CD4-positive, alpha-beta T cell (primary cell): ENCODE data around the gene SUV39H1. TPM values are rescaled to one million over a fixed set of nuclear protein-coding genes. Genes with fewer than 3 reads are reported as not detected.

ENCODE experiments used
- ATAC-seq: fragments of 200-7000 bp; cut with Tn5 transposase; one replicate; pipeline ENCODE4 v1.10.0; 2022; ENCODE audit warnings: mild to moderate bottlenecking; ENCODE audit not compliant: poor library complexity
- CTCF ChIA-PET: fragments of 350-600 bp; sonication (Branson Sonifier 250); formaldehyde crosslinking; loops from one replicate; lab custom pipeline; 2021; ENCODE audit warnings: antibody characterized with exemption, inconsistent platforms; lab: Charles Lee
- POLR2A ChIA-PET: fragments of 350-600 bp; sonication (Branson Sonifier 250); formaldehyde crosslinking; loops from one replicate; lab custom pipeline; 2021; ENCODE audit warnings: antibody characterized with exemption, inconsistent platforms; lab: Charles Lee
- DNase-seq, 14 experiments: peaks; one replicate each; pipeline ENCODE4 v3.0.0-alpha.2; 2013 to 2020; ENCODE audit warnings: mixed read lengths in 2 of 14
- H3K27ac ChIP-seq, 2 donors: one replicate each; pipeline versions ENCODE4 v1.5.1 to v1.7.0; 2013; ENCODE audit warnings: low read length in 2 of 2, low read depth in 1 of 2, mild to moderate bottlenecking in 1 of 2
- H3K27me3 ChIP-seq, 2 experiments: 1 replicate in 1 of 2; 2 replicates in 1 of 2; pipeline versions ENCODE4 v1.6.1 to v1.7.0; 2013; ENCODE audit warnings: low read length in 2 of 2, control low read depth in 1 of 2, mild to moderate bottlenecking in 1 of 2, moderate library complexity in 1 of 2; ENCODE audit not compliant: insufficient read depth in 2 of 2, control insufficient read depth in 1 of 2
- H3K36me3 ChIP-seq: one replicate; pipeline ENCODE4 v1.6.1; 2013; ENCODE audit warnings: low read length, control low read depth; ENCODE audit not compliant: insufficient read depth
- H3K4me1 ChIP-seq: one replicate; pipeline ENCODE4 v1.6.1; 2013; ENCODE audit warnings: low read length, control low read depth; ENCODE audit not compliant: insufficient read depth
- H3K4me3 ChIP-seq: one replicate; pipeline ENCODE4 v1.5.1; 2013; ENCODE audit warnings: mild to moderate bottlenecking, low read length, moderate library complexity
- H3K9me3 ChIP-seq, 2 experiments: 1 replicate in 1 of 2; 2 replicates in 1 of 2; pipeline versions ENCODE4 v1.6.1 to v1.7.0; 2013; ENCODE audit warnings: low read length in 2 of 2, mild to moderate bottlenecking in 2 of 2, control low read depth in 1 of 2, moderate library complexity in 1 of 2; ENCODE audit not compliant: control insufficient read depth in 1 of 2, insufficient read depth in 1 of 2
- H3K27ac Mint-ChIP-seq: one replicate; pipeline ENCODE4 v1.8.0; 2020; ENCODE audit warnings: mixed read lengths
- H3K27me3 Mint-ChIP-seq: one replicate; pipeline ENCODE4 v1.8.0; 2021; ENCODE audit warnings: mixed read lengths
- H3K36me3 Mint-ChIP-seq: one replicate; pipeline ENCODE4 v1.8.0; 2021; ENCODE audit warnings: low read depth, mixed read lengths
- H3K4me1 Mint-ChIP-seq: one replicate; pipeline ENCODE4 v1.8.0; 2021; ENCODE audit warnings: low read depth, mixed read lengths
- H3K4me3 Mint-ChIP-seq: one replicate; pipeline ENCODE4 v1.8.0; 2020; ENCODE audit warnings: mild to moderate bottlenecking, mixed read lengths
- H3K9me3 Mint-ChIP-seq: one replicate; pipeline ENCODE4 v1.8.0; 2020; ENCODE audit warnings: mixed read lengths
- CTCF ChIP-seq: fragments of 200-600 bp; IDR thresholded peaks from one replicate; pipeline ENCODE4 v1.8.0; 2022; ENCODE audit warnings: antibody characterized with exemption, mild to moderate bottlenecking
- intact Hi-C, 2 experiments: fragments of 100-400 bp; cut with DNase I in 1 of 2; cut with micrococcal nuclease in 1 of 2; formaldehyde crosslinking; loops; one replicate each; pipeline versions ENCODE4 v1.15.1 to v1.9.0; 2023 to 2025; cut with DNase I, micrococcal nuclease
- total RNA-seq, 174 experiments: library from RNA in 2 of 174; stranded (reverse) in 2 of 174; gene quantifications; one replicate each; pipeline ENCODE4 v1.2.3 and lab custom pipeline; 2021 to 2026

Gene SUV39H1
- total RNA-seq, 2 experiments from 2014 or later: 7.7 to 8.4 TPM

- no peaks in the 10 kb centered on the region for H3K9me3 ChIP-seq
- Mint-ChIP-seq H3K36me3 (peaks cover 63% of the 10 kb centered on the region), H3K27ac (no peak overlapping the region), H3K4me3 (no peak overlapping the region), H3K27me3 (no peaks in the 10 kb centered on the region), H3K9me3 (no peaks in the 10 kb centered on the region), H3K4me1 (peaks cover 9% of the 10 kb centered on the region)
- ATAC-seq (no peak), DNase-seq (no peak)
- peaks cover 47% of the 10 kb centered on the region for H3K36me3 ChIP-seq
- TF ChIP-seq CTCF: no peak
- intact Hi-C loops: no loop called here
- no peak overlapping the region for H3K4me3 ChIP-seq
- peaks cover 15% of the 10 kb centered on the region for H3K4me1 ChIP-seq
- POLR2A ChIA-PET: no interaction called here
- no peak overlapping the region for H3K27ac ChIP-seq
- CTCF ChIA-PET: no interaction called here
- no peaks in the 10 kb centered on the region for H3K27me3 ChIP-seq
Measured at GRCh38 chrX:48702032-48702431, 5.5 kb downstream of the SUV39H1 start.

- Mint-ChIP-seq H3K27ac (no peak overlapping the region), H3K9me3 (no peaks in the 10 kb centered on the region), H3K27me3 (no peaks in the 10 kb centered on the region), H3K4me3 (no peak overlapping the region), H3K4me1 (peaks cover 2% of the 10 kb centered on the region), H3K36me3 (peaks cover 63% of the 10 kb centered on the region)
- Histone ChIP-seq H3K4me1 (peaks cover 10% of the 10 kb centered on the region), H3K9me3 (no peaks in the 10 kb centered on the region), H3K27me3 (no peaks in the 10 kb centered on the region), H3K36me3 (peaks cover 52% of the 10 kb centered on the region), H3K4me3 (no peak overlapping the region), H3K27ac (no peak overlapping the region)
- DNase-seq (no peak), ATAC-seq (no peak)
- ChIA-PET POLR2A (no interaction called here), CTCF (no interaction called here)
- intact Hi-C loops: no loop called here
- no peak for TF ChIP-seq CTCF
Measured at GRCh38 chrX:48702716-48703115, 6.2 kb downstream of the SUV39H1 start.

GRCh38 chrX:48703228-48703627 is 6.7 kb downstream of the SUV39H1 start:
- DNase-seq: no peak
- Mint-ChIP-seq H3K4me1 (no peaks in the 10 kb centered on the region), H3K27me3 (no peaks in the 10 kb centered on the region), H3K27ac (no peak overlapping the region), H3K4me3 (no peak overlapping the region), H3K9me3 (no peaks in the 10 kb centered on the region), H3K36me3 (peaks cover 63% of the 10 kb centered on the region)
- POLR2A ChIA-PET: no interaction called here
- Histone ChIP-seq H3K36me3 (peaks cover 54% of the 10 kb centered on the region), H3K9me3 (no peaks in the 10 kb centered on the region), H3K27me3 (no peaks in the 10 kb centered on the region), H3K27ac (no peak overlapping the region), H3K4me1 (peaks cover 15% of the 10 kb centered on the region), H3K4me3 (no peak overlapping the region)
- intact Hi-C loops: no loop called here
- no peak for ATAC-seq
- CTCF ChIA-PET: no interaction called here
- TF ChIP-seq CTCF: no peak
